AG09309 (cell line): Measurements from ENCODE around the gene GRIK1.

Experiments
- DNase-seq: peaks from one replicate; pipeline ENCODE4 v3.0.0-alpha.2; 2010; ENCODE audit warnings: low read depth
- H3K4me3 ChIP-seq: 2 replicates; pipeline ENCODE4 v1.5.1; 2011; ENCODE audit warnings: mild to moderate bottlenecking, low read depth, low read length, moderate library complexity; ENCODE audit not compliant: control insufficient read depth
- TF ChIP-seq, protein P1 (sequence below): IDR thresholded peaks from 2 replicates; pipeline ENCODE4 v1.5.1; 2011; ENCODE audit warnings: mild to moderate bottlenecking, low read depth, low read length, inconsistent platforms; ENCODE audit not compliant: insufficient read depth, control insufficient read depth; ENCODE audit errors: missing control alignments

GRIK1 gene

DNA sequence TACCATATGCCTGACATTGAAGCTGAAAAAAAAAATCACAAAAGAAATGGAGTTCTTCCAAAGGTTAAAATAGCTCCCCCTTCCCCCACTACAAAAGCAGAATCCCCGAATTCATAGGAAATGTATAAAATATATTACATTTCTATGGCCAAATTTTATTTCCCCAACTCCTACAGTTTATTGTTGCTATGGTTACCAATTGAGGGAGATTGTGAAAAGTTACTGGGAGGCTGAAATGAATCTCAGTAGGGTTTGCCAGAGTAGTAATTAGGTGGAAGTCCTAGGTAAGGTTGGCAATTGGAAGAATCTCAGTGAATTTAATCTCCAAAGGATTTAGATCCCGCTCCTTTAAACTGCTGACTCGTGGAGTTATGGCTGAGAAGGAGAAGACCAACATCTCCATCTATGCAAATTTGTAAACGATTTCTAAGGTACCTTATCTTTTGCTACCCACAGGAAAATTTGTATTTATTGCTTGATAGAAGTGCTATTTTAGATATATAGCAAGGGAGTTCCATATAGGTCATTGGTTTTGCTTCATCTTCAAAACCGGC lies 359.0 kb downstream of the GRIK1 start:
- no peak for DNase-seq
- TF ChIP-seq, protein P1, sequence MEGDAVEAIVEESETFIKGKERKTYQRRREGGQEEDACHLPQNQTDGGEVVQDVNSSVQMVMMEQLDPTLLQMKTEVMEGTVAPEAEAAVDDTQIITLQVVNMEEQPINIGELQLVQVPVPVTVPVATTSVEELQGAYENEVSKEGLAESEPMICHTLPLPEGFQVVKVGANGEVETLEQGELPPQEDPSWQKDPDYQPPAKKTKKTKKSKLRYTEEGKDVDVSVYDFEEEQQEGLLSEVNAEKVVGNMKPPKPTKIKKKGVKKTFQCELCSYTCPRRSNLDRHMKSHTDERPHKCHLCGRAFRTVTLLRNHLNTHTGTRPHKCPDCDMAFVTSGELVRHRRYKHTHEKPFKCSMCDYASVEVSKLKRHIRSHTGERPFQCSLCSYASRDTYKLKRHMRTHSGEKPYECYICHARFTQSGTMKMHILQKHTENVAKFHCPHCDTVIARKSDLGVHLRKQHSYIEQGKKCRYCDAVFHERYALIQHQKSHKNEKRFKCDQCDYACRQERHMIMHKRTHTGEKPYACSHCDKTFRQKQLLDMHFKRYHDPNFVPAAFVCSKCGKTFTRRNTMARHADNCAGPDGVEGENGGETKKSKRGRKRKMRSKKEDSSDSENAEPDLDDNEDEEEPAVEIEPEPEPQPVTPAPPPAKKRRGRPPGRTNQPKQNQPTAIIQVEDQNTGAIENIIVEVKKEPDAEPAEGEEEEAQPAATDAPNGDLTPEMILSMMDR = no peak
- no peak overlapping the region for H3K4me3 ChIP-seq

DNA sequence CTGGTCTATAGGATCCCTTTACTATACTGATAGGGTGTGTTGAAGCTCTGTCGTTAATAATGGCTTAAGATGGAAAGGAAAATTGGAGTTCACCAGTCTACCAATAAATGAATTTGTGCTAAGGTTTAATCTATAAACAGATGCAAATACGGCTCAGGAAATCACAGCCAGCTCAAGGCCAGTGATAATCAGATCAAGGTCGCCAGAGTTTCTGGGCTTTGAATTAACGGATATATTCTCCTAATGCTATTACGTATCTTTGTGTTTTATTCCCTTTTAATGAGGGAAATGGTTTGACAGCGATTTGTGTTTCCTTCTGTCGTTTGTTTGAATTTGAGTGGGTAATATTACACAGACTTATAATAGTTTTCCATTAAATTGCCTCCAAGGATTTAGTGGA lies 361.5 kb downstream of the GRIK1 start:
- TF ChIP-seq, protein P1 = no peak
- DNase-seq = no peak
- H3K4me3 ChIP-seq = no peak overlapping the region

DNA sequence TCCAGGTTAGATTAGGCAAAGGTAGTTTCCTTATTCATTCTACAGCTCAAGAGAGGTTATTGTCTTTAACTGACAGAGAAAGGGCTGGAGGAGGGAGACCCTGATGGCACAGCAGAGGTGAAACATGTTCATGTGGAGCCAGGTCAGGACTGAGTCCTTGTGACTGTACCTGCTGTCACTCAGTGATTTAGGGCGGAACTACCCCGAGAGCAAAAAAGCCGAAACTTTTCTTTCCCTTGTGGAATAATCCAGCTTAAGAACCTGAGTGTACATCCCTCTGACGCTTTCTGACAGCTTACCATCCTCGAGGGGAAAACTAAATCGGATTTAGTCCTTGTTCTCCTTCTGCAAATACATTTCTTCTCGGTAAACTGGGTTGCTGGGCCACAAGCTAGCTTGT lies 367.8 kb downstream of the GRIK1 start:
- TF ChIP-seq, protein P1 = no peak
- H3K4me3 ChIP-seq = no peak overlapping the region
- DNase-seq = no peak

DNA sequence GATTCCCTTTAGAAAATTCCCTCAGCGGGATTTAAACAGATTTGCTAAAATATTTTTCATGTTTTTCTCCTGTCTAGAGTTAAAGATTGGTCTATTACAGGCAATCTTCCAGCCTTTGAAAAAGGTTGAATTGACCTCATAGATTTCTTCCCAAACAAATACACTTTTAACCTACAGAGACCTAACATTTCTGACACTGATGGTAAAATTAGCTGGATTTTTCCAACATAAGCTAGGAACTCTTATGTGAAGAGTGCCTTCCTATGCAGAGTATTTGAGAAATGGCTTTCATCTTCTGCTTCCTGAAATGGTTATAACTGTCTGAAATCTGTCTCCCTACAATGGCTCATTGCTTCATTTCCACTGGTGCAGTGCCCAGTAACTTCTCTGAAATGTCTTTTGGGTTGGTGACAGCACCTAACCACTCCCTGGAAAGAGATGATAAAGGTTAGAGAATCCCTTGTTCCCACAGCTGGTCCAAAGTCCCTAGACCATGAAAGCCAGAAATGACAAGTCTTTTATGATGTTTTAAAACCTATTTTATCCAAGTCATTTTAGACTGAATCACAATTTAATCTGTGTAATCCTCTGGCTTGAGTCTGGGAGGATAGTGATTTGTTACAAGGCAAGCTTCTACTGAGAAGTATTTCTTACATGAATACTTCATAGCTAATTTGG lies 371.6 kb downstream of the GRIK1 start:
- no peak for DNase-seq
- TF ChIP-seq, protein P1 = no peak
- H3K4me3 ChIP-seq = no peak overlapping the region

DNA sequence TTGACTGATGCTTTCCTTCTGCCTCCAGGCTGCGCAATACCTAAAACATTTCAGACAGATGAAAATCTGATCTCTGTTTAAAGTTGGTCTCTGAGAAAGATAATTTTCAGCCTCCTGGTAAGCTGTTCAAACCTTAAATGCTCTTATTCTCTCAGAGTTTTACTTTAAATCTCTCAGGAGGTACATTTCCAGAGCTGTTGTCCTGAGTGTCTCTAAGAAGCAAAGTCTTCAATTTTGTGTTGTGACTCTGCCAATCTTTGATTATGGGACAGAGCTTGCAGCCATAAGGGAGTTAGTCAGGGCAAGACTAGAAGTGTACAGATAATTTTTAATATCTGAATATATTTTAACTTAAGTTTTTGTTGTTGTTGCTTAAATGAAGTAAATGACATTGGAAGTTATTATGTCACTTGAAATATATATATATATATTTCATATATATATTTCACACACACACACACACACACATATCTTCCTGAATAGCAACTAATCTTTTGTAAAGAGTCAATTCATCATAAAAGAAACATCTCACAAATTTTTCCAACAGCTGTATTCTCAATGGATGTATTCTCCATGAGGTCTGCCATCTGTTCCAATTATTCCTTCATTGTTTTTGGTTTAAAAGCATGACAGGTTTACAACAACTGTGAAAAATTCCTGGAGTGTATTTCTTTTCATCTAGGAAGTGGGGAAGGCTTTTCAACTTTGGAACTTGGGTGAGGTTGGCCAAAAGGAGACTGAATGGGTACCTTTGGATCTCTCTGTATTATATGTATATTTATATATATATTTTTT lies 381.7 kb downstream of the GRIK1 start:
- TF ChIP-seq, protein P1 = no peak
- no peak for DNase-seq
- no peak overlapping the region for H3K4me3 ChIP-seq

DNA sequence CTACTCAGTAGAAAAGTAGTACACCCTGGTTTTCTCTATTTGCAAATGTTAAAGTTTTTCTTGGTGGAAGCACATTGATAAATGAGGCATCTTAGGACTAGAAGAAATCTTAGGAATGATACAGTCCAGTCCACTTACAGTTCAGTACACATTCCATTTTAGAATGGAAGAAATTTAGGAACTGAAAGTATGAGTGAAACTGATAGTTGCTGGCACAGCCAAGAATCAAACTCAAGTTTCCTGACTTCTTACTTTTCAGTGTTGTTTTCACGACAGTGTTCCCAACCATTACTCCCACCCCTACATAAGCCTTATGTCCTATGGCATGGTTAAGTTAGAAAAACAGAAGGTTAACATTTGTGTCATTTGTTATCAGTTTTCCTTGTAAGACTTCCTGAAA lies 382.6 kb downstream of the GRIK1 start:
- H3K4me3 ChIP-seq = no peak overlapping the region
- TF ChIP-seq, protein P1 = no peak
- DNase-seq = no peak
